GM21619 (cell line): Measurements from ENCODE around the gene SYNPO.

Experiments used
- ATAC-seq: cut with Tn5 transposase; IDR thresholded peaks from one replicate; pipeline ENCODE4 v1.9.1; 2021; ENCODE audit not compliant: unreplicated experiment

Gene SYNPO

GRCh38 chr5:150640311-150641005 is at the start of gene SYNPO:
Gene SYNPO (plus strand): TSS chr5:150640660. CDS start chr5:150648276, 7,616 bp downstream.
- no peak for ATAC-seq

- no peak for ATAC-seq
Measured at GRCh38 chr5:150590979-150591695, 49.3 kb upstream of the SYNPO start.

GRCh38 chr5:150593593-150593992 is 46.9 kb upstream of the SYNPO start:
- ATAC-seq, result no peak

- no peak for ATAC-seq
Measured at GRCh38 chr5:150593996-150594395, 46.5 kb upstream of the SYNPO start.

GRCh38 chr5:150595466-150596031 is 44.9 kb upstream of the SYNPO start:
- ATAC-seq, result no peak

GRCh38 chr5:150596313-150596712 is 44.1 kb upstream of the SYNPO start:
- no peak for ATAC-seq

GRCh38 chr5:150596826-150597225 is 43.6 kb upstream of the SYNPO start:
- ATAC-seq, result no peak

- no peak for ATAC-seq
Measured at GRCh38 chr5:150598006-150598405, 42.5 kb upstream of the SYNPO start.

GRCh38 chr5:150598821-150599273 is 41.6 kb upstream of the SYNPO start:
- no peak for ATAC-seq

GRCh38 chr5:150599281-150599680 is 41.2 kb upstream of the SYNPO start:
- no peak for ATAC-seq

- ATAC-seq, result no peak
Measured at GRCh38 chr5:150599917-150600511, 40.4 kb upstream of the SYNPO start.

GRCh38 chr5:150600616-150601490 is 39.6 kb upstream of the SYNPO start:
- ATAC-seq, result no peak

GRCh38 chr5:150601491-150602345 is 38.7 kb upstream of the SYNPO start:
- no peak for ATAC-seq

- no peak for ATAC-seq
Measured at GRCh38 chr5:150603052-150603451, 37.4 kb upstream of the SYNPO start.

- no peak for ATAC-seq
Measured at GRCh38 chr5:150603491-150603890, 37.0 kb upstream of the SYNPO start.

- no peak for ATAC-seq
Measured at GRCh38 chr5:150604010-150604409, 36.5 kb upstream of the SYNPO start.

GRCh38 chr5:150604894-150605440 is 35.5 kb upstream of the SYNPO start:
- ATAC-seq, result no peak

- ATAC-seq, result no peak
Measured at GRCh38 chr5:150605546-150605945, 34.9 kb upstream of the SYNPO start.

- ATAC-seq, result no peak
Measured at GRCh38 chr5:150606476-150606875, 34.0 kb upstream of the SYNPO start.

- no peak for ATAC-seq
Measured at GRCh38 chr5:150607105-150607504, 33.4 kb upstream of the SYNPO start.
